B cell (primary cell): Measurements from ENCODE around the gene AGAP1.

Experiments used
- CTCF ChIP-seq: fragments of 200-600 bp; IDR thresholded peaks from one replicate; pipeline ENCODE4 v1.8.0; 2022; ENCODE audit warnings: antibody characterized with exemption, mild to moderate bottlenecking
- EZH2 ChIP-seq: IDR thresholded peaks from 2 replicates; pipeline ENCODE4 v1.6.1; 2012; ENCODE audit warnings: borderline replicate concordance, low read depth, mild to moderate bottlenecking, moderate library complexity, low read length; ENCODE audit not compliant: insufficient read depth, poor library complexity, severe bottlenecking

GRCh38 chr2:235518322-235519090 lies 24.7 kb downstream of the AGAP1 start:
- TF ChIP-seq EZH2 (no peak), CTCF (no peak)
